HCT116 (cell line): Measurements from ENCODE around the gene NELFB. TPM values are rescaled to one million over a fixed set of nuclear protein-coding genes. Genes with fewer than 3 reads are reported as not detected.

Source experiments
- ATAC-seq: fragments of 200-7000 bp; cut with Tn5 transposase; 2 replicates; pipeline ENCODE4 v1.9.1; 2020; ENCODE audit warnings: mild to moderate bottlenecking, moderate library complexity
- BruUV-seq: library from RNA; stranded (reverse); fragments of 400-500 nt; replicated peaks from 2 replicates; lab custom pipeline; 2021; lab: Mats Ljungman, UMichigan
- CTCF ChIA-PET: fragments of 300-600 bp; sonication (Branson Sonifier 250); formaldehyde crosslinking; loops from one replicate; lab custom pipeline; 2021; ENCODE audit warnings: antibody characterized with exemption; lab: Charles Lee
- POLR2A ChIA-PET: fragments of 300-600, 350-600 bp; sonication (Branson Sonifier 250); formaldehyde crosslinking; loops from one replicate; lab custom pipeline; 2021; ENCODE audit warnings: antibody characterized with exemption; lab: Charles Lee
- RAD21 ChIA-PET, 2 experiments: fragments of 300-600 bp; sonication (Branson Sonifier 250); formaldehyde crosslinking; loops; one replicate each; lab custom pipeline; 2023; ENCODE audit warnings: low total read pairs in 2 of 2; ENCODE audit not compliant: uncharacterized antibody in 2 of 2, unreplicated experiment in 2 of 2, low non-redundant PET in 1 of 2; lab: Charles Lee
- DNase-seq: peaks from one replicate; pipeline ENCODE4 v3.0.0-alpha.2; 2010; ENCODE audit warnings: low read depth, low spot score
- H2AFZ ChIP-seq: fragments of 200-600 bp; shearing (Covaris generic), sonication (generic); 2 replicates; pipeline ENCODE4 v1.6.1; 2017; ENCODE audit warnings: low read depth, mixed run types, mixed read lengths, antibody characterized with exemption, low read length; ENCODE audit not compliant: poor library complexity, severe bottlenecking
- H3K27ac ChIP-seq: 2 replicates; pipeline ENCODE4 v1.5.1; 2012; ENCODE audit warnings: low read depth, low read length
- H3K27me3 ChIP-seq: fragments of 200-600 bp; sonication (generic); 2 replicates; pipeline ENCODE4 v1.6.1; 2016; ENCODE audit warnings: mixed run types, low read length, mixed read lengths; ENCODE audit not compliant: insufficient read depth
- H3K36me3 ChIP-seq, 2 experiments: fragments of 200-500 bp in 1 of 2; fragments of 200-600 bp in 1 of 2; sonication (Bioruptor generic) in 1 of 2; sonication (generic) in 1 of 2; 2 replicates each; pipeline versions ENCODE4 v1.5.1 to v1.6.1; 2014 to 2016; ENCODE audit warnings: low read length in 2 of 2, inconsistent platforms in 1 of 2, mixed read lengths in 1 of 2, mixed run types in 1 of 2; ENCODE audit not compliant: insufficient read depth in 2 of 2, control insufficient read depth in 1 of 2
- H3K4me1 ChIP-seq, 2 experiments: fragments of 200-600 bp in 1 of 2; sonication (generic) in 1 of 2; 2 replicates each; pipeline versions ENCODE4 v1.5.1 to v1.6.1; 2012 to 2017; ENCODE audit warnings: low read length in 2 of 2, inconsistent platforms in 1 of 2, mild to moderate bottlenecking in 1 of 2, mixed read lengths in 1 of 2, mixed run types in 1 of 2, moderate library complexity in 1 of 2; ENCODE audit not compliant: insufficient read depth in 2 of 2, control insufficient read depth in 1 of 2
- H3K4me2 ChIP-seq: fragments of 200-600 bp; sonication (generic); 2 replicates; pipeline ENCODE4 v1.6.1; 2017; ENCODE audit warnings: mixed run types, low read length, mixed read lengths
- H3K4me3 ChIP-seq, 2 experiments: fragments of 200-600 bp in 1 of 2; sonication (generic) in 1 of 2; replicated peaks in 1 of 2; 2 replicates each; pipeline ENCODE4 v1.5.1; 2011 to 2016; ENCODE audit warnings: low read length in 2 of 2, control low read depth in 1 of 2, low read depth in 1 of 2, mild to moderate bottlenecking in 1 of 2, mixed read lengths in 1 of 2, mixed run types in 1 of 2
- H3K79me2 ChIP-seq: fragments of 200-600 bp; sonication (generic); 2 replicates; pipeline ENCODE4 v1.6.1; 2017; ENCODE audit warnings: mild to moderate bottlenecking, mixed run types, low read length, moderate library complexity, mixed read lengths; ENCODE audit not compliant: insufficient read depth
- H3K9ac ChIP-seq: fragments of 200-600 bp; sonication (generic); 2 replicates; pipeline ENCODE4 v1.6.1; 2016; ENCODE audit warnings: low read length, mixed read lengths
- H3K9me2 ChIP-seq: fragments of 200-600 bp; sonication (generic), shearing (Covaris generic); 2 replicates; pipeline ENCODE4 v1.6.1; 2017; ENCODE audit warnings: mixed run types, mild to moderate bottlenecking, moderate library complexity; ENCODE audit not compliant: insufficient read depth
- H3K9me3 ChIP-seq, 2 experiments: fragments of 200-500 bp in 1 of 2; fragments of 200-600 bp in 1 of 2; sonication (Bioruptor generic) in 1 of 2; sonication (generic) in 1 of 2; 2 replicates each; pipeline ENCODE4 v1.6.1; 2014 to 2017; ENCODE audit warnings: low read length in 2 of 2, mixed read lengths in 2 of 2, inconsistent platforms in 1 of 2, low read depth in 1 of 2, mild to moderate bottlenecking in 1 of 2, mixed run types in 1 of 2, moderate library complexity in 1 of 2; ENCODE audit not compliant: control insufficient read depth in 1 of 2, insufficient read depth in 1 of 2
- H4K20me1 ChIP-seq: fragments of 200-600 bp; sonication (generic), shearing (Covaris generic); 2 replicates; pipeline ENCODE4 v1.6.1; 2017; ENCODE audit warnings: mixed run types, mild to moderate bottlenecking, moderate library complexity; ENCODE audit not compliant: insufficient read depth
- EGR1 ChIP-seq: IDR thresholded peaks from 2 replicates; pipeline ENCODE4 v1.6.1; 2012; ENCODE audit warnings: low read depth
- EZH2 ChIP-seq: fragments of 200-600 bp; sonication (generic); IDR thresholded peaks from 2 replicates; pipeline ENCODE4 v1.6.1; 2017; ENCODE audit warnings: antibody characterized with exemption, mixed run types
- EZH2phosphoT487 ChIP-seq: fragments of 200-600 bp; IDR thresholded peaks from 2 replicates; pipeline ENCODE4 v1.6.1; 2018; ENCODE audit warnings: antibody characterized with exemption, borderline replicate concordance
- POLR2AphosphoS5 ChIP-seq: IDR thresholded peaks from 2 replicates; pipeline ENCODE4 v1.6.1; 2011; ENCODE audit warnings: mild to moderate bottlenecking, low read depth, low read length, moderate library complexity
- SIN3A ChIP-seq: IDR thresholded peaks from 2 replicates; pipeline ENCODE4 v1.6.1; 2012; ENCODE audit warnings: low read depth
- SRF ChIP-seq: IDR thresholded peaks from 2 replicates; pipeline ENCODE4 v1.6.1; 2012; ENCODE audit warnings: low read depth
- YY1 ChIP-seq: IDR thresholded peaks from 2 replicates; pipeline ENCODE4 v1.6.1; 2011; ENCODE audit warnings: low read length, low read depth, moderate library complexity, mild to moderate bottlenecking; ENCODE audit not compliant: insufficient replicate concordance; ENCODE audit errors: extremely low read depth
- ZFX ChIP-seq: fragments of 450-650 bp; IDR thresholded peaks from 2 replicates; pipeline ENCODE4 v1.6.1; 2017
- intact Hi-C: fragments of 100-400 bp; cut with micrococcal nuclease; formaldehyde crosslinking; loops from 2 replicates; pipeline ENCODE4 v1.10.0; 2022
- total RNA-seq: library from RNA; stranded (reverse); gene quantifications from one replicate; pipeline ENCODE4 v1.2.1, GENCODE V29; 2021; ENCODE audit not compliant: unreplicated experiment
- TF ChIP-seq, protein P1 (sequence below): IDR thresholded peaks from 2 replicates; pipeline ENCODE4 v1.6.1; 2012
- TF ChIP-seq, protein P2 (sequence below): IDR thresholded peaks from 2 replicates; pipeline ENCODE4 v1.6.1; 2011; ENCODE audit warnings: mild to moderate bottlenecking, low read length, moderate library complexity; ENCODE audit not compliant: insufficient replicate concordance; ENCODE audit errors: extremely low read depth
- TF ChIP-seq, protein P3 (sequence below), 3 experiments: fragments of 200-600 bp in 1 of 3; sonication (generic) in 1 of 3; IDR thresholded peaks in 2 of 3; conservative IDR thresholded peaks in 1 of 3; 2 replicates each; pipeline ENCODE4 v1.5.1; 2012 to 2017; ENCODE audit warnings: low read depth in 2 of 3, low read length in 2 of 3, antibody characterized with exemption in 1 of 3, borderline replicate concordance in 1 of 3, control low read depth in 1 of 3, mild to moderate bottlenecking in 1 of 3, mixed read lengths in 1 of 3, mixed run types in 1 of 3, moderate library complexity in 1 of 3; ENCODE audit not compliant: insufficient read depth in 1 of 3

NELFB gene
- total RNA-seq, 1 experiment from 2014 or later = 86.4 TPM

DNA sequence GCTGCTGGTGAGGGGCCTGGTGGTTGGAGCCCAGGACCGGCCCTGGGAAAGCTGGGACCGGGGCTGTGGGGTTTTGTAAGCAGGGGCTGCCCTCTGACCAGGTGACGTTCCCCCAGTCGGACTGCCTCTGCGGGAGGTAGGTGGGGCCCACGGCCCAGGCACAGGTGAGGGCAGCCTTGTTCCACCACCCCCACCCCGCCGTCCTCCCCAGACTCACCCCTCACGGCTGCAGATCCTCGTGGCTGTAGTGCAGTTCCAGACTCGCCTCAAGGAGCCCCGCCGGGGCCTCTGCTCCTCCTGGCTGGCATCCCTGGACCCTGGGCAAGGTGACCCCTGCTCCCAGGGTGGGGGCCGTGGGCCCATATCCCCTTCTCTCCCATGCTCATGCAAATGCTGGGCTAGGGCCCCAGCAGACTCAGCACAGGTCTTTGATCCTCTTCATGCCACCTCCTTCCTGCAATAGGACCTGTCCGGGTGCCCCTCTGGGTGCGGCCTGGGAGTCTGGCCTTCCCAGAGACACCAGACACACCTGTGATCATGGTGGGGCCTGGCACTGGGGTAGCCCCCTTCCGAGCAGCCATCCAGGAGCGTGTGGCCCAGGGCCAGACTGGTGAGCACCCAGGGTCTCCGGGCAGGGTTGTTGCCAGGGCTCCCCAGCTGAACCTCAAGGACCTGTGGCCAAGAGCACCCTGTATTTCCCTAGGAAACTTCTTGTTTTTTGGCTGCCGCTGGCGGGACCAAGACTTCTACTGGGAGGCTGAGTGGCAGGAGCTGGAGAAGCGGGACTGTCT lies 39.7 kb upstream of the NELFB start:
- H3K9me3 ChIP-seq = no peaks in the 10 kb centered on the region
- DNase-seq = no peak
- no peak for TF ChIP-seq ZFX
- no peaks in the 10 kb centered on the region for H3K36me3 ChIP-seq
- no TSS peak for BruUV-seq
- H2AFZ ChIP-seq = no peak overlapping the region
- no peak overlapping the region for H3K27ac ChIP-seq
- intact Hi-C loops = no loop called here
- H3K79me2 ChIP-seq = no peaks in the 10 kb centered on the region
- ChIA-PET RAD21 (no interaction called here), CTCF (interaction anchor here (1.7 to 2.4 kb wide), 2 partner anchors 8 to 21 kb away, joined by 8 to 16 read pairs; partner anchors contain the start of gene RNF208), POLR2A (interaction anchor here (1.5 kb wide), 1 partner anchor 8 kb away, joined by 4 read pairs; no protein-coding TSS in a partner anchor)
- ATAC-seq = no peak
- H3K9me2 ChIP-seq = no peaks in the 10 kb centered on the region
- no peak overlapping the region for H3K4me3 ChIP-seq
- no peak overlapping the region for H3K9ac ChIP-seq
- H3K4me1 ChIP-seq = peaks cover 28 to 52% of the 10 kb centered on the region in 2 experiments
- no peak overlapping the region for H3K4me2 ChIP-seq
- no peaks in the 10 kb centered on the region for H3K27me3 ChIP-seq
- no peaks in the 10 kb centered on the region for H4K20me1 ChIP-seq

DNA sequence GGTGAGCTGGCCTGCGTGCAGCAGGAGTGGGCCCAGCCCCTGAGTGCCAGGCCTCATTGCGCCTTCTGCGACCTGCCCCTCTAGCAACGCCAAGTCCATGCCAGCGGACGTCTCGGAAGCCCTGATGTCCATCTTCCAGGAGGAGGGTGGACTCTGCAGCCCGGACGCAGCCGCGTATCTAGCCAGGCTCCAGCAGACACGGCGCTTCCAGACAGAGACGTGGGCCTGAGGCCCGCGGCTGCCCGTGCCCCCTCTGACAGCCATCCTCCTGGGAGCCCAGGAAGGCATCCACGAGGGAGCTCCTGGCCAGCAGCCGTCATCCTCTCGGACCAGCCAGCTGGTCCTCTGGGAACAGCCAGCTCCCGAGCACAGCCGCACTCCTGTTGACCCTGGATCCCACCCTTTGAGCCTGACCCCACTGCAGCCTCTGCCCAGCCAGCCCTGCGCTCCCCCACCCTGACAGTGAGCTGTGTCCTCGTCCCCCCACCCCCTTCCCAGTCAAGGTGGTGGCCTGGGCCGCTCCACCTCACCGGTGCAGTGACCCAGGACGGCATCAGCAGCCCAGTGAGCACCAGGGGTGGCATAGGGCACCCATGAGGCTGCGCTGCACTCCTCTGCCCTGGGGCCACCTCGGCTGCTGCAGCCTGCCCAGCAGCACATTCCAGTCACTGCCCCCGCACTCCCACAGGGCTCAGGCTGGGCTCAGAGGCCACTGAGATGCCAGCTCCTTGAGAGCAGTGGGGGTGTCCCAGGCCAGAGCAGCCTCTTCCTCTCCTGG lies 38.8 kb upstream of the NELFB start:
- no TSS peak for BruUV-seq
- Histone ChIP-seq H3K9me2 (no peaks in the 10 kb centered on the region), H3K27me3 (no peaks in the 10 kb centered on the region), H3K27ac (peak overlapping the region; percentile 94), H3K79me2 (no peaks in the 10 kb centered on the region), H4K20me1 (no peaks in the 10 kb centered on the region), H3K9ac (peak overlapping the region; percentile 52; the same call in 1 of the 2 replicates), H3K9me3 (no peaks in the 10 kb centered on the region), H3K4me2 (peak overlapping the region; percentile 77), H3K4me3 (peak overlapping the region in 1 of 2 experiments; percentile 45; a peak in 2 of 4 replicates), H3K36me3 (no peaks in the 10 kb centered on the region), H2AFZ (no peak overlapping the region), H3K4me1 (peaks cover 28 to 53% of the 10 kb centered on the region in 2 experiments)
- CTCF ChIA-PET = interaction anchor here (0.7 to 1.7 kb wide), 3 partner anchors 11 to 20 kb away, joined by 3 to 8 read pairs (median 3); partner anchors contain the start of gene RNF224
- no peak for ATAC-seq
- DNase-seq = no peak
- POLR2A ChIA-PET = interaction anchor here (0.7 to 1.8 kb wide), 2 partner anchors 10 to 53 kb away, joined by 5 to 6 read pairs; no protein-coding TSS in a partner anchor
- RAD21 ChIA-PET = no interaction called here
- intact Hi-C loops = no loop called here
- TF ChIP-seq POLR2AphosphoS5 (no peak), EZH2phosphoT487 (no peak), EGR1 (no peak), SIN3A (no peak), SRF (no peak), YY1 (no peak), EZH2 (no peak), ZFX (no peak)
- TF ChIP-seq, protein P1, sequence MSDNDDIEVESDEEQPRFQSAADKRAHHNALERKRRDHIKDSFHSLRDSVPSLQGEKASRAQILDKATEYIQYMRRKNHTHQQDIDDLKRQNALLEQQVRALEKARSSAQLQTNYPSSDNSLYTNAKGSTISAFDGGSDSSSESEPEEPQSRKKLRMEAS = no peak
- TF ChIP-seq, protein P2, sequence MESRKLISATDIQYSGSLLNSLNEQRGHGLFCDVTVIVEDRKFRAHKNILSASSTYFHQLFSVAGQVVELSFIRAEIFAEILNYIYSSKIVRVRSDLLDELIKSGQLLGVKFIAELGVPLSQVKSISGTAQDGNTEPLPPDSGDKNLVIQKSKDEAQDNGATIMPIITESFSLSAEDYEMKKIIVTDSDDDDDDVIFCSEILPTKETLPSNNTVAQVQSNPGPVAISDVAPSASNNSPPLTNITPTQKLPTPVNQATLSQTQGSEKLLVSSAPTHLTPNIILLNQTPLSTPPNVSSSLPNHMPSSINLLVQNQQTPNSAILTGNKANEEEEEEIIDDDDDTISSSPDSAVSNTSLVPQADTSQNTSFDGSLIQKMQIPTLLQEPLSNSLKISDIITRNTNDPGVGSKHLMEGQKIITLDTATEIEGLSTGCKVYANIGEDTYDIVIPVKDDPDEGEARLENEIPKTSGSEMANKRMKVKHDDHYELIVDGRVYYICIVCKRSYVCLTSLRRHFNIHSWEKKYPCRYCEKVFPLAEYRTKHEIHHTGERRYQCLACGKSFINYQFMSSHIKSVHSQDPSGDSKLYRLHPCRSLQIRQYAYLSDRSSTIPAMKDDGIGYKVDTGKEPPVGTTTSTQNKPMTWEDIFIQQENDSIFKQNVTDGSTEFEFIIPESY = no peak
- TF ChIP-seq, protein P3, sequence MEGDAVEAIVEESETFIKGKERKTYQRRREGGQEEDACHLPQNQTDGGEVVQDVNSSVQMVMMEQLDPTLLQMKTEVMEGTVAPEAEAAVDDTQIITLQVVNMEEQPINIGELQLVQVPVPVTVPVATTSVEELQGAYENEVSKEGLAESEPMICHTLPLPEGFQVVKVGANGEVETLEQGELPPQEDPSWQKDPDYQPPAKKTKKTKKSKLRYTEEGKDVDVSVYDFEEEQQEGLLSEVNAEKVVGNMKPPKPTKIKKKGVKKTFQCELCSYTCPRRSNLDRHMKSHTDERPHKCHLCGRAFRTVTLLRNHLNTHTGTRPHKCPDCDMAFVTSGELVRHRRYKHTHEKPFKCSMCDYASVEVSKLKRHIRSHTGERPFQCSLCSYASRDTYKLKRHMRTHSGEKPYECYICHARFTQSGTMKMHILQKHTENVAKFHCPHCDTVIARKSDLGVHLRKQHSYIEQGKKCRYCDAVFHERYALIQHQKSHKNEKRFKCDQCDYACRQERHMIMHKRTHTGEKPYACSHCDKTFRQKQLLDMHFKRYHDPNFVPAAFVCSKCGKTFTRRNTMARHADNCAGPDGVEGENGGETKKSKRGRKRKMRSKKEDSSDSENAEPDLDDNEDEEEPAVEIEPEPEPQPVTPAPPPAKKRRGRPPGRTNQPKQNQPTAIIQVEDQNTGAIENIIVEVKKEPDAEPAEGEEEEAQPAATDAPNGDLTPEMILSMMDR (IDR thresholded peaks at IDR 0.05 in 2 of 3, conservative IDR thresholded peaks at IDR 0.05 in 1 of 3; ENCODE audit: borderline replicate concordance in 1 of 3, insufficient read depth in 1 of 3, low read depth in 2 of 3, low read length in 2 of 3) = no peak
